ENCODE data around the gene SMIM21. TPM values are rescaled to one million over a fixed set of nuclear protein-coding genes. Genes with fewer than 3 reads are reported as not detected.

Gene SMIM21
- total RNA-seq, 1 donor from 2014 or later: not detected

- TF ChIP-seq, protein P1, sequence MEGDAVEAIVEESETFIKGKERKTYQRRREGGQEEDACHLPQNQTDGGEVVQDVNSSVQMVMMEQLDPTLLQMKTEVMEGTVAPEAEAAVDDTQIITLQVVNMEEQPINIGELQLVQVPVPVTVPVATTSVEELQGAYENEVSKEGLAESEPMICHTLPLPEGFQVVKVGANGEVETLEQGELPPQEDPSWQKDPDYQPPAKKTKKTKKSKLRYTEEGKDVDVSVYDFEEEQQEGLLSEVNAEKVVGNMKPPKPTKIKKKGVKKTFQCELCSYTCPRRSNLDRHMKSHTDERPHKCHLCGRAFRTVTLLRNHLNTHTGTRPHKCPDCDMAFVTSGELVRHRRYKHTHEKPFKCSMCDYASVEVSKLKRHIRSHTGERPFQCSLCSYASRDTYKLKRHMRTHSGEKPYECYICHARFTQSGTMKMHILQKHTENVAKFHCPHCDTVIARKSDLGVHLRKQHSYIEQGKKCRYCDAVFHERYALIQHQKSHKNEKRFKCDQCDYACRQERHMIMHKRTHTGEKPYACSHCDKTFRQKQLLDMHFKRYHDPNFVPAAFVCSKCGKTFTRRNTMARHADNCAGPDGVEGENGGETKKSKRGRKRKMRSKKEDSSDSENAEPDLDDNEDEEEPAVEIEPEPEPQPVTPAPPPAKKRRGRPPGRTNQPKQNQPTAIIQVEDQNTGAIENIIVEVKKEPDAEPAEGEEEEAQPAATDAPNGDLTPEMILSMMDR (conservative IDR thresholded peaks at IDR 0.05): no peak
- Mint-ChIP-seq H3K27me3 (peaks cover 8% of the 10 kb centered on the region), H3K9me3 (peaks cover 8% of the 10 kb centered on the region), H3K27ac (no peak overlapping the region), H3K4me1 (ENCODE audit: unreplicated experiment) (peaks cover 3% of the 10 kb centered on the region), H3K4me3 (no peak overlapping the region), H3K36me3 (no peaks in the 10 kb centered on the region)
- DNase-seq (ENCODE audit: extremely low spot score, unreplicated experiment): no peak
Observed at GRCh38 chr18:75428490-75428889, 987 bp upstream of the SMIM21 start.

- Mint-ChIP-seq H3K4me3 (no peak overlapping the region), H3K27ac (no peak overlapping the region), H3K9me3 (peaks cover 12% of the 10 kb centered on the region), H3K27me3 (peaks cover 4% of the 10 kb centered on the region), H3K4me1 (ENCODE audit: unreplicated experiment) (peaks cover 11% of the 10 kb centered on the region), H3K36me3 (no peaks in the 10 kb centered on the region)
- TF ChIP-seq, protein P1 (conservative IDR thresholded peaks at IDR 0.05): no peak
- DNase-seq (ENCODE audit: extremely low spot score, unreplicated experiment): no peak
Observed at GRCh38 chr18:75422341-75422910, 5.1 kb downstream of the SMIM21 start.

DNA sequence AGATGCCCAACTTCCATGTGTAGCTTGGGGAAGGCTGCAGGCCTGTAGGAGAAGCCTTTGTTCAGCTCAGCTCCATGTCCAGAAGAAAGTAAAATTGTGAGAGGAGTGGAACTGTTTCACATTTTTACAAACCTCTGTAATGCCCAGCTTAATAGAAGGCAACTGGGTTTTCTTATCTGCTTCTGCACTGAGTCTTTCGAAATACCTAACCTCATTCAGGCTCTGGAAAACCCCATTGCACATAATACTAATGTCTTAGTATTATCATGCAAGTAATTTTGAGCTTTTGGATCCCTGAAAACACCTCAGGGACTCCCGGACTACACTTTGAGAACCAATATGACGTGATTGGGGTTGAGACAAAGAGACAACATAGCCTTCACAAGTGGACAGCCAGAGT is 5.8 kb downstream of the SMIM21 start:
- no peak for DNase-seq (ENCODE audit: extremely low spot score, unreplicated experiment)
- TF ChIP-seq, protein P1 (conservative IDR thresholded peaks at IDR 0.05): no peak
- Mint-ChIP-seq H3K27me3 (peaks cover under 1% of the 10 kb centered on the region), H3K9me3 (peaks cover 12% of the 10 kb centered on the region), H3K4me1 (ENCODE audit: unreplicated experiment) (peaks cover 11% of the 10 kb centered on the region), H3K36me3 (no peaks in the 10 kb centered on the region), H3K27ac (no peak overlapping the region), H3K4me3 (no peak overlapping the region)

DNA sequence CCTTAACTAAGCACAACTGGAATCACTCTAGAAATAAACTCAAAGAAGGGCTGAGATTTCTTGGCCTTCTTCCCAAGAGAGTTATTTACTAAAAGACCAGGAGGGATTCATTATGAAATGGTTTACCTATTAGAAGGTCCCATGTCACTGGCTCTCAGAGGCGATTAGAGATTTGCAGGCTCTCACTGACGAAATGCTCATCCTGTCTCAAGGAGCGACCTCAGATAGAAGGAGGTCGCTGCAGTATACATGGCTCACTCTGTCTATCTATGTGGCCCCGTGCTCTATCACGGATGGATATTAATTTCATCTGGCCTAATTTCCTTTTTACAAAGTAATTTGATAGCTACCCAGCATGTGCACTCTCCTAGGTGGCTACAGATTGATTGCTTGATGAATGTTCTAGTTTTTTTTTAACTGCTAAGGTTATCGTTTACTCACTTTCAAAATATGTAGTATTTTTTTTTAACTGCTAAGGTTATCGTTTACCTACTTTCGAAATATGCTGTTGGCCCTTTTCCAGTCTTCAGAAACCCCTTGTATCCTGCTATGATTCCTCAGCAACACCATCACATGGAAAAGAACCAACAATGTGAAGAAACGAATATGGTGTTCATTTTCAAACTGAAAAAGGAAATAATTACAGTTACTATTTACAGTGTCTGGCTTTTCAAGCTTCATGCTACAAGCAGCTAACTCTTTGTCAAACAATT is 9.1 kb downstream of the SMIM21 start:
- TF ChIP-seq, protein P1 (conservative IDR thresholded peaks at IDR 0.05): no peak
- H3K27me3 Mint-ChIP-seq: peaks cover 6% of the 10 kb centered on the region
- peaks cover 11% of the 10 kb centered on the region for H3K9me3 Mint-ChIP-seq
- peaks cover 11% of the 10 kb centered on the region for H3K4me1 Mint-ChIP-seq (ENCODE audit: unreplicated experiment)
- no peak overlapping the region for H3K27ac Mint-ChIP-seq
- no peak for DNase-seq (ENCODE audit: extremely low spot score, unreplicated experiment)
- H3K36me3 Mint-ChIP-seq: no peaks in the 10 kb centered on the region
- no peak overlapping the region for H3K4me3 Mint-ChIP-seq

GRCh38 chr18:75410611-75411010 is 16.9 kb downstream of the SMIM21 start:
- Mint-ChIP-seq H3K27ac (no peak overlapping the region), H3K36me3 (no peaks in the 10 kb centered on the region), H3K27me3 (peaks cover 9% of the 10 kb centered on the region), H3K4me3 (no peak overlapping the region), H3K4me1 (ENCODE audit: unreplicated experiment) (peaks cover 32% of the 10 kb centered on the region), H3K9me3 (peaks cover 6% of the 10 kb centered on the region)
- no peak for DNase-seq (ENCODE audit: extremely low spot score, unreplicated experiment)
- TF ChIP-seq, protein P1 (conservative IDR thresholded peaks at IDR 0.05): no peak
